DND-41 (cell line): ENCODE results near the gene SLC2A13.

Source experiments
- ATAC-seq: fragments of 200-7000 bp; cut with Tn5 transposase; 3 replicates; pipeline ENCODE4 v1.9.1; 2021; ENCODE audit warnings: low read depth; ENCODE audit not compliant: insufficient read depth
- DNase-seq: peaks from one replicate; pipeline ENCODE4 v3.0.0-alpha.2; 2020
- H2AFZ ChIP-seq: 2 replicates; pipeline ENCODE4 v1.6.0; 2012; ENCODE audit warnings: low read depth, low read length
- H3K27ac ChIP-seq: 2 replicates; pipeline ENCODE4 v1.5.1; 2012; ENCODE audit warnings: low read length, inconsistent platforms
- H3K27me3 ChIP-seq: fragments of 200-600 bp; sonication (generic); 2 replicates; pipeline ENCODE4 v1.6.0; 2012; ENCODE audit warnings: low read length, mild to moderate bottlenecking, inconsistent platforms; ENCODE audit not compliant: insufficient read depth, poor library complexity
- H3K36me3 ChIP-seq: 2 replicates; pipeline ENCODE4 v1.5.1; 2012; ENCODE audit warnings: low read length, inconsistent platforms; ENCODE audit not compliant: insufficient read depth
- H3K4me1 ChIP-seq: 2 replicates; pipeline ENCODE4 v1.5.1; 2012; ENCODE audit warnings: mild to moderate bottlenecking, low read length; ENCODE audit not compliant: insufficient read depth
- H3K4me2 ChIP-seq: 2 replicates; pipeline ENCODE4 v1.6.0; 2012; ENCODE audit warnings: mild to moderate bottlenecking, moderate library complexity, low read length, inconsistent platforms; ENCODE audit not compliant: insufficient read depth
- H3K4me3 ChIP-seq, 2 experiments: fragments of 200-600 bp in 1 of 2; shearing (Covaris generic) in 1 of 2; 2 replicates each; pipeline ENCODE4 v1.5.1; 2012 to 2016; ENCODE audit warnings: inconsistent platforms in 2 of 2, low read length in 2 of 2, mild to moderate bottlenecking in 2 of 2, low read depth in 1 of 2, moderate library complexity in 1 of 2
- H3K79me2 ChIP-seq: 2 replicates; pipeline ENCODE4 v1.6.0; 2012; ENCODE audit warnings: low read length, inconsistent platforms; ENCODE audit not compliant: insufficient read depth
- H3K9ac ChIP-seq: 2 replicates; pipeline ENCODE4 v1.6.0; 2012; ENCODE audit warnings: low read depth, mild to moderate bottlenecking, inconsistent platforms, low read length, moderate library complexity
- H3K9me3 ChIP-seq: 2 replicates; pipeline ENCODE4 v1.5.1; 2012; ENCODE audit warnings: low read length, moderate library complexity, mild to moderate bottlenecking, inconsistent platforms; ENCODE audit not compliant: insufficient read depth, severe bottlenecking
- H4K20me1 ChIP-seq: 2 replicates; pipeline ENCODE4 v1.6.0; 2012; ENCODE audit warnings: low read length; ENCODE audit not compliant: insufficient read depth
- CTCF ChIP-seq: IDR thresholded peaks from 2 replicates; pipeline ENCODE4 v1.5.1; 2012; ENCODE audit warnings: borderline replicate concordance, low read length, moderate library complexity, mild to moderate bottlenecking; ENCODE audit not compliant: poor library complexity, severe bottlenecking; ENCODE audit errors: extremely low read depth
- EZH2 ChIP-seq: IDR thresholded peaks from 3 replicates; pipeline ENCODE4 v1.6.1; 2012; ENCODE audit warnings: borderline replicate concordance, low read depth, mild to moderate bottlenecking, moderate library complexity, low read length, inconsistent platforms; ENCODE audit not compliant: severe bottlenecking

Gene SLC2A13

GRCh38 chr12:40086471-40086870 is 19.4 kb downstream of the SLC2A13 start:
- H3K4me1 ChIP-seq, result no peaks in the 10 kb centered on the region
- H3K36me3 ChIP-seq, result no peaks in the 10 kb centered on the region
- no peaks in the 10 kb centered on the region for H3K9me3 ChIP-seq
- H3K79me2 ChIP-seq, result no peaks in the 10 kb centered on the region
- no peaks in the 10 kb centered on the region for H4K20me1 ChIP-seq
- TF ChIP-seq EZH2 (no peak), CTCF (no peak)
- no peak overlapping the region for H3K9ac ChIP-seq
- no peak for ATAC-seq
- H3K27ac ChIP-seq, result no peak overlapping the region
- no peaks in the 10 kb centered on the region for H3K27me3 ChIP-seq
- DNase-seq, result no peak
- no peak overlapping the region for H3K4me3 ChIP-seq
- no peak overlapping the region for H2AFZ ChIP-seq
- no peak overlapping the region for H3K4me2 ChIP-seq

GRCh38 chr12:40078266-40078665 is 27.6 kb downstream of the SLC2A13 start:
- no peaks in the 10 kb centered on the region for H3K36me3 ChIP-seq
- H3K4me2 ChIP-seq, result no peak overlapping the region
- no peaks in the 10 kb centered on the region for H3K4me1 ChIP-seq
- no peaks in the 10 kb centered on the region for H4K20me1 ChIP-seq
- H3K9me3 ChIP-seq, result no peaks in the 10 kb centered on the region
- TF ChIP-seq CTCF (no peak), EZH2 (no peak)
- H3K4me3 ChIP-seq, result no peak overlapping the region
- H3K79me2 ChIP-seq, result no peaks in the 10 kb centered on the region
- H3K9ac ChIP-seq, result no peak overlapping the region
- H2AFZ ChIP-seq, result no peak overlapping the region
- ATAC-seq (no peak), DNase-seq (no peak)
- no peaks in the 10 kb centered on the region for H3K27me3 ChIP-seq
- H3K27ac ChIP-seq, result no peak overlapping the region

GRCh38 chr12:40075458-40075857 is 30.4 kb downstream of the SLC2A13 start:
- Histone ChIP-seq H3K4me2 (no peak overlapping the region), H2AFZ (no peak overlapping the region), H4K20me1 (no peaks in the 10 kb centered on the region), H3K79me2 (no peaks in the 10 kb centered on the region), H3K4me3 (no peak overlapping the region), H3K27me3 (no peaks in the 10 kb centered on the region), H3K36me3 (no peaks in the 10 kb centered on the region), H3K9me3 (no peaks in the 10 kb centered on the region), H3K4me1 (no peaks in the 10 kb centered on the region), H3K9ac (no peak overlapping the region), H3K27ac (no peak overlapping the region)
- TF ChIP-seq EZH2 (no peak), CTCF (no peak)
- ATAC-seq, result no peak
- no peak for DNase-seq

- no peak for ATAC-seq
- Histone ChIP-seq H3K36me3 (no peaks in the 10 kb centered on the region), H3K4me1 (no peaks in the 10 kb centered on the region), H3K9ac (no peak overlapping the region), H3K4me2 (no peak overlapping the region), H4K20me1 (no peaks in the 10 kb centered on the region), H3K4me3 (no peak overlapping the region), H2AFZ (no peak overlapping the region), H3K79me2 (no peaks in the 10 kb centered on the region), H3K27me3 (no peaks in the 10 kb centered on the region), H3K27ac (no peak overlapping the region), H3K9me3 (no peaks in the 10 kb centered on the region)
- DNase-seq, result no peak
- TF ChIP-seq CTCF (no peak), EZH2 (no peak)
Observed at GRCh38 chr12:40068416-40068815, 37.5 kb downstream of the SLC2A13 start.
